Ovary (tissue), 9 donors: Measurements from ENCODE around the gene PTPRG. TPM values are rescaled to one million over a fixed set of nuclear protein-coding genes. Genes with fewer than 3 reads are reported as not detected.
A peak's percentile ranks its signal among the peaks of the same experiment; 100 is the strongest.

ENCODE experiments used
- DNase-seq, 5 donors: peaks; one replicate each; pipeline ENCODE4 v3.0.0-alpha.2; 2019 to 2020
- H3K27ac ChIP-seq, 2 donors: fragments of 200-600 bp; one replicate each; pipeline versions ENCODE4 v1.5.1 to v1.8.0; 2019 to 2022
- H3K27me3 ChIP-seq: fragments of 200-600 bp; one replicate; pipeline ENCODE4 v1.8.0; 2022
- H3K36me3 ChIP-seq: fragments of 200-600 bp; sonication (generic); one replicate; pipeline ENCODE4 v1.5.1; 2019
- H3K4me1 ChIP-seq: one replicate; pipeline ENCODE4 v1.8.1; 2013; ENCODE audit warnings: mild to moderate bottlenecking, moderate library complexity; ENCODE audit not compliant: insufficient read depth
- H3K4me3 ChIP-seq: fragments of 200-600 bp; sonication (generic); one replicate; pipeline ENCODE4 v1.5.1; 2017
- H3K9me3 ChIP-seq, 2 donors: fragments of 200-600 bp in 1 of 2; sonication (generic) in 1 of 2; one replicate each; pipeline versions ENCODE4 v1.5.1 to v1.8.1; 2013 to 2019; ENCODE audit warnings: mild to moderate bottlenecking in 1 of 2, moderate library complexity in 1 of 2
- EP300 ChIP-seq: sonication (generic); formaldehyde crosslinking; IDR thresholded peaks from one replicate; pipeline ENCODE4 v1.6.1; 2017; ENCODE audit warnings: antibody characterized with exemption
- POLR2A ChIP-seq: fragments of 450-650 bp; IDR thresholded peaks from one replicate; pipeline ENCODE4 v1.6.1; 2017; ENCODE audit warnings: antibody characterized with exemption, mild to moderate bottlenecking, moderate library complexity
- WGBS, 3 donors: extraction: QIAGEN DNeasy Blood & Tissue Kit in 1 of 3; methylation state at CpG; one replicate each; pipeline versions ENCODE4 v1.1.5 to v1.1.7; 2013 to 2017; 5-methylcytosine and 5-hydroxymethylcytosine counted together
- intact Hi-C, 4 donors: fragments of 100-400 bp; cut with DNase I; formaldehyde crosslinking; loops; one replicate each; pipeline versions ENCODE4 v1.11.0 to v1.15.1; 2022 to 2023
- polyA plus RNA-seq, 2 donors: library from polyadenylated mRNA; stranded (reverse); fragments of 200-250 nt in 1 of 2; fragments of 350-450 nt in 1 of 2; fragmentation: Illumina TruSeq in 1 of 2; extraction: RNeasy Lipid Tissue Mini Kit (QIAGEN cat#74804) in 1 of 2; gene quantifications; one replicate each; pipeline ENCODE4 v1.2.3, GENCODE V29; 2013 to 2014
- total RNA-seq, 7 donors: library from RNA; depleted of rRNA in 2 of 7; stranded (reverse); fragments of >200 nt in 2 of 7; fragmentation: NEBNext Ultra II Directional in 3 of 7; extraction: Animal tissue kit (Norgen Biotek cat#: 25700) in 3 of 7; gene quantifications; one replicate each; pipeline versions ENCODE4 v1.1.0 to v1.2.4, GENCODE V29; 2016 to 2023
- TF ChIP-seq, protein P1 (sequence below), 3 donors: fragments of 450-650 bp in 2 of 3; fragments of 200-600 bp in 1 of 3; IDR thresholded peaks; one replicate each; pipeline versions ENCODE4 v1.5.1 to v1.8.0; 2016 to 2022; ENCODE audit warnings: antibody characterized with exemption in 3 of 3, mild to moderate bottlenecking in 1 of 3
- donor health status: DM: no; HTN: no; CAD: no; lungs with moderate emphysema.
- donor health status: DM: no; HTN: no; CAD: no.
- donor health status: Bipolar disorder and iron deficiency.
- donor health status: DM: yes; HTN: yes; CAD: no.
- donor health status: DM: no; HTN: no; CAD: no.
- donor health status: DM: yes; HTN: yes; CAD: no.

The PTPRG gene
- total and polyA plus RNA-seq, 9 donors = 18.2 to 87.9 (median 47.7) TPM

GRCh38 chr3:61893840-61894566 is 332.6 kb downstream of the PTPRG start:
- intact Hi-C loops = no loop called here
- no peaks in the 10 kb centered on the region for H3K9me3 ChIP-seq
- 67 to 73% (median 73%) methylated on average over 5 of the region's 5 CpGs for WGBS, 3 donors
- no peak for DNase-seq
- TF ChIP-seq, protein P1, sequence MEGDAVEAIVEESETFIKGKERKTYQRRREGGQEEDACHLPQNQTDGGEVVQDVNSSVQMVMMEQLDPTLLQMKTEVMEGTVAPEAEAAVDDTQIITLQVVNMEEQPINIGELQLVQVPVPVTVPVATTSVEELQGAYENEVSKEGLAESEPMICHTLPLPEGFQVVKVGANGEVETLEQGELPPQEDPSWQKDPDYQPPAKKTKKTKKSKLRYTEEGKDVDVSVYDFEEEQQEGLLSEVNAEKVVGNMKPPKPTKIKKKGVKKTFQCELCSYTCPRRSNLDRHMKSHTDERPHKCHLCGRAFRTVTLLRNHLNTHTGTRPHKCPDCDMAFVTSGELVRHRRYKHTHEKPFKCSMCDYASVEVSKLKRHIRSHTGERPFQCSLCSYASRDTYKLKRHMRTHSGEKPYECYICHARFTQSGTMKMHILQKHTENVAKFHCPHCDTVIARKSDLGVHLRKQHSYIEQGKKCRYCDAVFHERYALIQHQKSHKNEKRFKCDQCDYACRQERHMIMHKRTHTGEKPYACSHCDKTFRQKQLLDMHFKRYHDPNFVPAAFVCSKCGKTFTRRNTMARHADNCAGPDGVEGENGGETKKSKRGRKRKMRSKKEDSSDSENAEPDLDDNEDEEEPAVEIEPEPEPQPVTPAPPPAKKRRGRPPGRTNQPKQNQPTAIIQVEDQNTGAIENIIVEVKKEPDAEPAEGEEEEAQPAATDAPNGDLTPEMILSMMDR (IDR thresholded peaks at IDR 0.05) = no peak
- TF ChIP-seq EP300 (no peak), POLR2A (no peak)
- H3K27ac ChIP-seq = no peak overlapping the region
- no peaks in the 10 kb centered on the region for H3K27me3 ChIP-seq
- H3K4me1 ChIP-seq = peaks cover 6% of the 10 kb centered on the region
- no peak overlapping the region for H3K4me3 ChIP-seq
- no peaks in the 10 kb centered on the region for H3K36me3 ChIP-seq

DNA sequence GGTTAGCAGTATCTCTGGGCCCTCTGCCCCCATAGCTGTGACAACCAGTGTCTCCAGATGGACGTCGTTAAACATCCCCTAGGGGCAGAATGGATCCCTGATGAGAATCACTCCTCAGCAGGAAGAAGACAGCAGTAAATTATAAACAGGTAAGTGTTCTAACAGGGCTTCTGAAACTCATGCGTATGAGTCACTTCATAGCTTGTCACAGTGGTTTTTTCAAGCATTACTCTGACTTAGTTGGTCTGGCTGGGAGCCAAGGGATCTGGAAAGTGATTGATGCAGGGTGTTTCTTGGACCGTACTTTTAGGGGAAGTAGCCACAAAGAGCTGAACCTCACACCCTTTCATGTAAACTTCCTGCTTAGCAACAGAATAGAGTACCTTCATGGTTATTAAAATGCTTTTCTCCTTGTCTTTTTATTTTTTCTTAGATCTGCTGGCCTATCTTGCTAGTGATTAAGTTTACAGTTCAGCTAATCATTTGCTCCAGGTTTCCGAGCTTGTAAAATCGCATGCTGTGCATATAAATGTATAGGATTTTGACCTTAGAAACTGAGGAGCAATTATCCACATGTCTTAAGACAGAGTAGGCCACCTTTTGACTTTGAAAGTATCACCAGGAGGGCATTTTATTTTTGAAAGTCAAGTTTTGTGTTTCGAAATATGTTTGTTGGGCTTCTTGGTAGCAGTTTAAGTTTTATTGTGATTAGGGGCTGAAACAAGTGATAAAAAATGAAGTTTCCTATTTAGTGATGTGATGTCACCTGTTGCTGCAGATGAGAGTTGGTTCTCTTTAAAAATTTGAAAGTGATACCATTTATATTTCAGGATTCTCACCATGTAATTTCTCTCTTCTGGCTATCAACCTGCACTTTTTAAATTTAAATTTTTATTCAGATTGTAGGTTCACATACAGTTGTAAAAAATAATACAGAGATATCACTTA is 333.9 kb downstream of the PTPRG start:
- no peaks in the 10 kb centered on the region for H3K9me3 ChIP-seq
- TF ChIP-seq EP300 = no peak
- TF ChIP-seq, protein P1 (IDR thresholded peaks at IDR 0.05) = no peak
- TF ChIP-seq POLR2A = no peak
- intact Hi-C loops = no loop called here
- no peaks in the 10 kb centered on the region for H3K36me3 ChIP-seq
- no peaks in the 10 kb centered on the region for H3K27me3 ChIP-seq
- DNase-seq = peak in 2 of 5 donors; percentile 25 to 37
- WGBS, 3 donors = 60 to 72% (median 65%) methylated on average over 7 of the region's 7 CpGs
- no peak overlapping the region for H3K4me3 ChIP-seq
- peaks cover 6% of the 10 kb centered on the region for H3K4me1 ChIP-seq
- no peak overlapping the region for H3K27ac ChIP-seq

DNA sequence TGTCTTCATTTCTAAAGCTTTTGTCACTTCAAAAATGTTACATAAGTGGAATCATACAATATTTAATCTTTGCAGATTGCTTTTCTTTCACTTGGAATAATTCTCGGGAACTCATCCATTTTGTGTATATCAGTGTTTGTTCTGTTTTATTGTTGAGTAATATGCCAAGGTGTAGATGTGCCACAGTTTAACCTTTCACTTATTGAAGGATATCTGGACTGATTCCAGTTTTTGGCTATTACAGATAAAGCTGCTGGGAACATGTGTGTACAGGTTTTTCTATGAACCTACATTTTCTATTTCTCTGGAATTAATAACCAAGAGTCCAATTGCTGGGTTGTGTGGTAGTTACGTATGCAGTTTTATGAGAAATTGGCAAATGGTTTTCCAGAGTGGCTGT is 334.9 kb downstream of the PTPRG start:
- H3K4me1 ChIP-seq = peaks cover 6% of the 10 kb centered on the region
- no peak overlapping the region for H3K4me3 ChIP-seq
- no peaks in the 10 kb centered on the region for H3K36me3 ChIP-seq
- H3K27ac ChIP-seq = no peak overlapping the region
- 96 to 99% (median 99%) methylated on average over 2 of the region's 2 CpGs for WGBS, 3 donors
- H3K27me3 ChIP-seq = no peaks in the 10 kb centered on the region
- DNase-seq = no peak
- no peak for TF ChIP-seq POLR2A
- TF ChIP-seq EP300 = no peak
- TF ChIP-seq, protein P1 (IDR thresholded peaks at IDR 0.05) = no peak
- intact Hi-C loops = no loop called here
- H3K9me3 ChIP-seq = no peaks in the 10 kb centered on the region

DNA sequence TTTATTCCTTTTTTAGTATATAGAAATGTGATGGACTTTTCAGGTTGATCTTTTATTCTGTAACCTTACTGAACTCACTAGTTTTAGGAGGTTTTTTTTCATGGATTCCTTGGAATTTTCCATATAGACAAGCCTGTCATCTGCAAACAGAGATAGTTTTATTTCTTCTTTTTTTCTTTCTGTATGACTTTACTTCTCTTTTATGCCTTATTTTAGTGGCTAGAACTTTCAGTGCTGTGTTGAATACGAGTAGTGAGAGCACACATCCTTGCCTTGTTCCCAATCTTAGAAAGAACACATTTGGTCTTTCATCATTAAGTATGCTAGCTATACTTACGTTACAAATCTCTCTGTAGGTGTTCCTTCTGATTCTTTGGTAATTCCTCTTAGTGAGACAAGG is 336.5 kb downstream of the PTPRG start:
- H3K27me3 ChIP-seq = no peaks in the 10 kb centered on the region
- H3K9me3 ChIP-seq = no peaks in the 10 kb centered on the region
- TF ChIP-seq POLR2A = no peak
- TF ChIP-seq, protein P1 (IDR thresholded peaks at IDR 0.05) = no peak
- H3K27ac ChIP-seq = no peak overlapping the region
- peaks cover 6% of the 10 kb centered on the region for H3K4me1 ChIP-seq
- H3K36me3 ChIP-seq = no peaks in the 10 kb centered on the region
- DNase-seq = no peak
- WGBS, 3 donors = 96 to 98% (median 96%) methylated on average over 2 of the region's 2 CpGs
- no peak overlapping the region for H3K4me3 ChIP-seq
- intact Hi-C loops = no loop called here
